RWPE1 (cell line): Measurements from ENCODE around the gene CUEDC2.

Experiments
- CTCF ChIA-PET: fragments of 350-600 bp; sonication (Branson Sonifier 250); formaldehyde crosslinking; extraction: SDS; loops from one replicate; lab custom pipeline; 2021; lab: Yijun Ruan, JAX
- POLR2A ChIA-PET: fragments of 400-600 bp; formaldehyde crosslinking; extraction: SDS; loops from one replicate; lab custom pipeline; 2020; ENCODE audit warnings: antibody characterized with exemption; ENCODE audit not compliant: low non-redundant PET; lab: Yijun Ruan, JAX
- DNase-seq: peaks from one replicate; pipeline ENCODE4 v3.0.0; 2012; ENCODE audit warnings: low spot score
- H3K27ac ChIP-seq: fragments of 450-650 bp; 2 replicates; pipeline ENCODE4 v1.5.1; 2017
- TF ChIP-seq, protein P1 (sequence below): fragments of 450-650 bp; conservative IDR thresholded peaks from 2 replicates; pipeline ENCODE4 v1.5.1; 2017; ENCODE audit warnings: low read depth, mild to moderate bottlenecking

The CUEDC2 gene

GRCh38 chr10:102473445-102474331, 41.3 kb upstream of the CUEDC2 start:
- DNase-seq = no peak
- POLR2A ChIA-PET = interaction anchor here (1.3 kb wide), 1 partner anchor 22 kb away, joined by 4 read pairs; the partner anchor contains the start of gene C10orf95
- TF ChIP-seq, protein P1, sequence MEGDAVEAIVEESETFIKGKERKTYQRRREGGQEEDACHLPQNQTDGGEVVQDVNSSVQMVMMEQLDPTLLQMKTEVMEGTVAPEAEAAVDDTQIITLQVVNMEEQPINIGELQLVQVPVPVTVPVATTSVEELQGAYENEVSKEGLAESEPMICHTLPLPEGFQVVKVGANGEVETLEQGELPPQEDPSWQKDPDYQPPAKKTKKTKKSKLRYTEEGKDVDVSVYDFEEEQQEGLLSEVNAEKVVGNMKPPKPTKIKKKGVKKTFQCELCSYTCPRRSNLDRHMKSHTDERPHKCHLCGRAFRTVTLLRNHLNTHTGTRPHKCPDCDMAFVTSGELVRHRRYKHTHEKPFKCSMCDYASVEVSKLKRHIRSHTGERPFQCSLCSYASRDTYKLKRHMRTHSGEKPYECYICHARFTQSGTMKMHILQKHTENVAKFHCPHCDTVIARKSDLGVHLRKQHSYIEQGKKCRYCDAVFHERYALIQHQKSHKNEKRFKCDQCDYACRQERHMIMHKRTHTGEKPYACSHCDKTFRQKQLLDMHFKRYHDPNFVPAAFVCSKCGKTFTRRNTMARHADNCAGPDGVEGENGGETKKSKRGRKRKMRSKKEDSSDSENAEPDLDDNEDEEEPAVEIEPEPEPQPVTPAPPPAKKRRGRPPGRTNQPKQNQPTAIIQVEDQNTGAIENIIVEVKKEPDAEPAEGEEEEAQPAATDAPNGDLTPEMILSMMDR = no peak
- CTCF ChIA-PET = interaction anchor here (0.6 to 1.2 kb wide), 4 partner anchors 12 to 80 kb away, joined by 3 to 6 read pairs (median 4); no protein-coding TSS in a partner anchor
- no peak overlapping the region for H3K27ac ChIP-seq

GRCh38 chr10:102470579-102471546, 38.5 kb upstream of the CUEDC2 start:
- H3K27ac ChIP-seq = no peak overlapping the region
- CTCF ChIA-PET = interaction anchor here (1.5 kb wide), 1 partner anchor 48 kb away, joined by 4 read pairs; no protein-coding TSS in a partner anchor
- DNase-seq = no peak
- TF ChIP-seq, protein P1 = no peak
- POLR2A ChIA-PET = interaction anchor here (0.8 kb wide), 1 partner anchor 20 kb away, joined by 3 read pairs; the partner anchor contains the start of gene C10orf95

DNA sequence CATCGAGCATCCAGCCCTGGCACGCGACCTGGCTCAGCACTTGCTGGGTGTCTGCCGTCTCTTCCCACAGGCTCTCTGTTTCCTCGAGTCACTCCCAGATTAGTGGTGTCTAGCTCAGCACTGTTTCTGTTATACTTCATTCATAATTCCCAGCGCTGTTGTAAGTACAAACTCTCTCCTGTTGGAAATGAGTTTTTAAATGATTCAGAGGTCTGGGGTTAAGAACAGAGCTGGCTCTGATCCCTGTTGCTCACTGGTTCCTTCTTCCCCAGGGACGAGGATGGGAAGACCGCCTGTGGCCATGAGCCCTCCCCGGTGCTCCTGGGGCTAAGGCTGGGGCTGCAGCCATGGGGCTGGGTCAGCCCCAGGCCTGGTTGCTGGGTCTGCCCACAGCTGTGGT, 36.3 kb upstream of the CUEDC2 start:
- TF ChIP-seq, protein P1 = no peak
- ChIA-PET CTCF (interaction anchor here (2.6 kb wide), 1 partner anchor 10 kb away, joined by 11 read pairs; no protein-coding TSS in a partner anchor), POLR2A (no interaction called here)
- H3K27ac ChIP-seq = no peak overlapping the region
- DNase-seq = no peak

DNA sequence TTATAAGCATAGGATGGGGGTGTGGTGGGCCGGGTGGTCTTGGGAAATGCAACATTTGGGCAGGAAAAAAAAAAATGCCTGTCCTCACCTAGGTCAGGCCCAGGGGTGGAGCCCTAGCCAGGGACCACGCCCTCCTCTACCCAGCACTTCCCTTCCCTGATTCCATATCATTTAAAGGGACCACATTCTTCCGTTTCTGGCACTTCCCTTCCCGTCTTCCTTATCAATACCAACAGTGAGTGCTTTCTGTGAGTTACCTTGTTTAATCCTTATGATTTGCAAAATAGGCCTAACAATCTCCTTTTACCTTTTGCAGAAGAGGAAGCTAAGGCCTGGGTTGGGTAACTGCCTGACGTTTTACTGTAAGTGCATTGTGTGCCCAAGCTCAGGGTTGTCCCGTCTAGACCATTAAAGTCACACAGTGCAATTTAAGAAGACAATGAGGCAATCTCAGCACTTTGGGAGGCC, 35.6 kb upstream of the CUEDC2 start:
- POLR2A ChIA-PET = no interaction called here
- TF ChIP-seq, protein P1 = no peak
- H3K27ac ChIP-seq = no peak overlapping the region
- DNase-seq = no peak
- CTCF ChIA-PET = interaction anchor here (0.5 to 2.6 kb wide), 4 partner anchors 9 to 237 kb away, joined by 3 to 11 read pairs (median 6); no protein-coding TSS in a partner anchor

GRCh38 chr10:102467318-102467717, 34.9 kb upstream of the CUEDC2 start:
- no peak for DNase-seq
- TF ChIP-seq, protein P1 = no peak
- no peak overlapping the region for H3K27ac ChIP-seq
- ChIA-PET CTCF (interaction anchor here (0.6 to 2.6 kb wide), 2 partner anchors 12 to 32 kb away, joined by 4 to 11 read pairs; no protein-coding TSS in a partner anchor), POLR2A (no interaction called here)
